ENCODE results near the gene TNFSF9. TPM values are rescaled to one million over a fixed set of nuclear protein-coding genes. Genes with fewer than 3 reads are reported as not detected.
A peak's percentile ranks its signal among the peaks of the same experiment; 100 is the strongest.

The TNFSF9 gene
- total RNA-seq, 1 donor, result 10.5 TPM

DNA sequence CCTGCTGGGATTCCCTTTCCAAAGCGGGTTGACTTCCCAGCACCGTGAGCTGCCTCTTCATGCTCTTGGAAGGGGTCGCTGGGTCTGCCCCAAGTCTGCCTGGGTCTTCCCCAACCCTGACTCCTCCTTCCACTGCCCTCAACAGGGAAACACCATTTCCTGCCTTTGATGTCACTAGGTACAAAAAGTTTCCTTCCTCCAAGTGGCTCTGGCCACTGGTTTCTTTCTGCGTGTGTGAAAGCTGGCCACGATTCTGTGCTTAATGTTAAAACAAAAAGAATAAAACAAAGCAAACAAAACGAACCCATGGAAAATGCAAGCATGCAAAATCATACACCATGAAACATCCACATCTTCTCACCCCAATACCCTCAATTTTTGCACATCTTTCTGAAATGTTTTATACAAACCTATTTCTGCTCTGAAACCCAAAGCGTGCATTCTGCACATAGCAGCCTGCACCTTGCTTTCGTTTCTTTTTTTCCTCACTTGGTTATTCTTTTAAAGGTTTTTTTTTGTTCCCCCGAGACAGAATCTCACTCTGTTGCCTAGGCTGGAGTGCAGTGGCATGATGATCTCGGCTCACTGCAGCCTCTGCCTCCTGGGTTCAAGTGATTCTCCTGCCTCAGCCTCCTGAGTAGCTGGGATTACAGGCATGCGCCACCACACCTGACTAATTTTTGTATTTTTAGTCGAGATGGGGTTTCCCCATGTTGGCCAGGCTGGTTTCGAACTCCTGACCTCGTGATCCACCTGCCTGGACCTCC, 12.5 kb upstream of the TNFSF9 start:
- Histone ChIP-seq H3K4me3 (ENCODE audit: low read length) (no peak overlapping the region), H3K4me1 (ENCODE audit: insufficient read depth, low read length) (peaks cover 39% of the 10 kb centered on the region), H3K27me3 (ENCODE audit: insufficient read depth, low read length) (no peaks in the 10 kb centered on the region), H3K9me3 (ENCODE audit: low read depth, low read length) (no peaks in the 10 kb centered on the region)

GRCh38 chr19:6519289-6519688, 11.5 kb upstream of the TNFSF9 start:
- no peaks in the 10 kb centered on the region for H3K27me3 ChIP-seq (ENCODE audit: insufficient read depth, low read length)
- H3K4me3 ChIP-seq (ENCODE audit: low read length), result no peak overlapping the region
- no peaks in the 10 kb centered on the region for H3K9me3 ChIP-seq (ENCODE audit: low read depth, low read length)
- peaks cover 39% of the 10 kb centered on the region for H3K4me1 ChIP-seq (ENCODE audit: insufficient read depth, low read length)

GRCh38 chr19:6521718-6522646, 8.8 kb upstream of the TNFSF9 start:
- no peak overlapping the region for H3K4me3 ChIP-seq (ENCODE audit: low read length)
- H3K27me3 ChIP-seq (ENCODE audit: insufficient read depth, low read length), result no peaks in the 10 kb centered on the region
- H3K4me1 ChIP-seq (ENCODE audit: insufficient read depth, low read length), result peaks cover 32% of the 10 kb centered on the region
- H3K9me3 ChIP-seq (ENCODE audit: low read depth, low read length), result no peaks in the 10 kb centered on the region

DNA sequence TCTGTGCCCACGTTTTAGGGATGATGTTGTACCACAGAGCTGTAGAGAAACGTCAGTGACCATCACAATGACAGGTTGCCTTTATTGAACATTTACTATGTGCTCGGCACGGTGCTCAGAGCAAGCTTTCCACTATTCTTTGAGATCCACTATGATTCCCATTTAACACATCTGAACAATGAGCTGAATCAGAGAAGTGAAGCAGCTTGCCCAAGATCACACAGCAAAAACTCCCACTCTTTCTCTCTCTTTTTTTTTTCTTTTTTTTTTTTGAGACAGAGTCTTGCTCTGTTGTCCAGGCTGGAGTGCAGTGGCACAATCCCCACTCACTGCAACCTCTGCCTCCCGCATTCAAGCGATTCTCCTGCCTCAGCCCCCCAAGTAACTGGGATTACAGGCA, 8.1 kb upstream of the TNFSF9 start:
- Histone ChIP-seq H3K9me3 (ENCODE audit: low read depth, low read length) (no peaks in the 10 kb centered on the region), H3K4me1 (ENCODE audit: insufficient read depth, low read length) (peaks cover 25% of the 10 kb centered on the region), H3K27me3 (ENCODE audit: insufficient read depth, low read length) (no peaks in the 10 kb centered on the region), H3K4me3 (ENCODE audit: low read length) (no peak overlapping the region)

- no peaks in the 10 kb centered on the region for H3K9me3 ChIP-seq (ENCODE audit: low read depth, low read length)
- no peak overlapping the region for H3K4me3 ChIP-seq (ENCODE audit: low read length)
- peaks cover 26% of the 10 kb centered on the region for H3K4me1 ChIP-seq (ENCODE audit: insufficient read depth, low read length)
- no peaks in the 10 kb centered on the region for H3K27me3 ChIP-seq (ENCODE audit: insufficient read depth, low read length)
Observed at GRCh38 chr19:6524311-6524710, 6.5 kb upstream of the TNFSF9 start.

DNA sequence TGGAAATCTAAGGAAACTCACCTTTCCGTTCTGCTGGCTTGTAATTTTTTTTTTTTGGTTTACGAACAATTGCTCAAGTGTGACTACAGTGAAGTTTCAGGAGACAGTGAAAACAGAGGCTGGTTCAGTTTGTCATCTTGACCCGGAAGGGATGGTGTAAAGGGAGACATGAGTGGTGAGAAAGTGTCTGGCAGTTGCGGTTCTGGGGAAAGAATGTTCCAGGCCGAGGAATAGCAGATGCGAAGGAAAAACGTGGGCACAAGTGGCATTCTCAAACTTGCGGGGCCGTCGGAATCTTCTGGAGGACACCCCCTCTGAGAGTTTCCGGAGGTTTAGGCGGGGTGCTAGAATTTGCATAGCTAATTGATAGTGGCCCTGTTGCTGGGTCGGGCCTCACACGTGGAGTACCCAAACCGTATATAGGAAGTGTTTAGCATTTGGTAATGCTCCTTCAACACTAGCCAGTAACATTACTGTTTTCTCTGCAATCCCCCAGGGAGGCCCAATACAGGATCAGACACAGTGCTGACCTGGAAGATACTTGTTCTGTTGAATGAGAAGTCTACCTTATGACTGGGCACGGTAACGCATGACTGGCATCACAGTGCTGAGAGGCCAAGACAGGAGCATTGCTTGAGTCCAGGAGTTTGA, 2.8 kb upstream of the TNFSF9 start:
- H3K27me3 ChIP-seq (ENCODE audit: insufficient read depth, low read length), result peaks cover 22% of the 10 kb centered on the region
- H3K4me1 ChIP-seq (ENCODE audit: insufficient read depth, low read length), result peaks cover 48% of the 10 kb centered on the region
- no peak overlapping the region for H3K4me3 ChIP-seq (ENCODE audit: low read length)
- no peaks in the 10 kb centered on the region for H3K9me3 ChIP-seq (ENCODE audit: low read depth, low read length)

- Histone ChIP-seq H3K4me3 (ENCODE audit: low read length) (no peak overlapping the region), H3K4me1 (ENCODE audit: insufficient read depth, low read length) (peaks cover 48% of the 10 kb centered on the region), H3K9me3 (ENCODE audit: low read depth, low read length) (no peaks in the 10 kb centered on the region), H3K27me3 (ENCODE audit: insufficient read depth, low read length) (peaks cover 22% of the 10 kb centered on the region)
Observed at GRCh38 chr19:6528544-6529121, 2.2 kb upstream of the TNFSF9 start.

DNA sequence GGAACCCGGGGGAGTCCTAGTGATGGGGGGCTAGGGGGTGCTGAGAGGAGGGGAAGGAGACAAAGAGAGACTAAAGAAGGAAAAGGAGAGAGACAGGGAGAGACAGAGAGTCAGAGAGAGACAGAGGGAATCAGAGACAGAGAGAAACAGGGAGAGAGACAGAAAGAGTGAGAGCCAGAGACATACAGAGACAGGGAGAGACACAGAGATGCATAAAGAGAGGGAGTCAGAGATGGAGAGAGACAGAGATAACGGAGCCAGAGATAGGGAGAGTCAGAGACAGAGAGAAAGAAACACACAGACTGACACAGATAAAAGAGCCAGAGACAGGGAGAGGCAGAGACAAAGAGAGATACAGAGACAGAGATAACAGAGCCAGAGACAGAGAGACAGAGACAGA, 1.5 kb upstream of the TNFSF9 start:
- Histone ChIP-seq H3K4me1 (ENCODE audit: insufficient read depth, low read length) (peaks cover 48% of the 10 kb centered on the region), H3K27me3 (ENCODE audit: insufficient read depth, low read length) (peaks cover 22% of the 10 kb centered on the region), H3K9me3 (ENCODE audit: low read depth, low read length) (no peaks in the 10 kb centered on the region), H3K4me3 (ENCODE audit: low read length) (no peak overlapping the region)

GRCh38 chr19:6529937-6530385, 865 bp upstream of the TNFSF9 start:
- Histone ChIP-seq H3K4me3 (ENCODE audit: low read length) (no peak overlapping the region), H3K27me3 (ENCODE audit: insufficient read depth, low read length) (peaks cover 22% of the 10 kb centered on the region), H3K4me1 (ENCODE audit: insufficient read depth, low read length) (peaks cover 48% of the 10 kb centered on the region), H3K9me3 (ENCODE audit: low read depth, low read length) (no peaks in the 10 kb centered on the region)

- Histone ChIP-seq H3K27me3 (ENCODE audit: insufficient read depth, low read length) (peaks cover 22% of the 10 kb centered on the region), H3K4me1 (ENCODE audit: insufficient read depth, low read length) (peaks cover 54% of the 10 kb centered on the region), H3K4me3 (ENCODE audit: low read length) (peak overlapping the region; percentile 28), H3K9me3 (ENCODE audit: low read depth, low read length) (no peaks in the 10 kb centered on the region)
Observed at GRCh38 chr19:6531163-6531955, 533 bp downstream of the TNFSF9 start.

DNA sequence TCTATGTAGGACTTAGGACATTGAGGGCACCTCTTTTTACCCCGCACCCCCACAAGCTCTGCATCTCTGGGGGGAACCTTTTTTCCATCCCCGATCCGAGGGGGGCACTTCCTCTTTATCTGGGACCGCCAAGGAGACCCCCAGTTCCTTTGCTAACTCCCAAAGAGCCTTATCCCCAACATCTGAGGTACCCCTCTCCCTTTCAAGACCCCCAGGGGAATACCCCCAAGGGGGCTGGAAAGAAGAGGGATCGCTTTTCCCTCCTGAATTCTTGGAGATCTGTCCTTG, 1.1 kb downstream of the TNFSF9 start:
- Histone ChIP-seq H3K4me3 (ENCODE audit: low read length) (no peak overlapping the region), H3K9me3 (ENCODE audit: low read depth, low read length) (no peaks in the 10 kb centered on the region), H3K4me1 (ENCODE audit: insufficient read depth, low read length) (peaks cover 60% of the 10 kb centered on the region), H3K27me3 (ENCODE audit: insufficient read depth, low read length) (peaks cover 22% of the 10 kb centered on the region)

DNA sequence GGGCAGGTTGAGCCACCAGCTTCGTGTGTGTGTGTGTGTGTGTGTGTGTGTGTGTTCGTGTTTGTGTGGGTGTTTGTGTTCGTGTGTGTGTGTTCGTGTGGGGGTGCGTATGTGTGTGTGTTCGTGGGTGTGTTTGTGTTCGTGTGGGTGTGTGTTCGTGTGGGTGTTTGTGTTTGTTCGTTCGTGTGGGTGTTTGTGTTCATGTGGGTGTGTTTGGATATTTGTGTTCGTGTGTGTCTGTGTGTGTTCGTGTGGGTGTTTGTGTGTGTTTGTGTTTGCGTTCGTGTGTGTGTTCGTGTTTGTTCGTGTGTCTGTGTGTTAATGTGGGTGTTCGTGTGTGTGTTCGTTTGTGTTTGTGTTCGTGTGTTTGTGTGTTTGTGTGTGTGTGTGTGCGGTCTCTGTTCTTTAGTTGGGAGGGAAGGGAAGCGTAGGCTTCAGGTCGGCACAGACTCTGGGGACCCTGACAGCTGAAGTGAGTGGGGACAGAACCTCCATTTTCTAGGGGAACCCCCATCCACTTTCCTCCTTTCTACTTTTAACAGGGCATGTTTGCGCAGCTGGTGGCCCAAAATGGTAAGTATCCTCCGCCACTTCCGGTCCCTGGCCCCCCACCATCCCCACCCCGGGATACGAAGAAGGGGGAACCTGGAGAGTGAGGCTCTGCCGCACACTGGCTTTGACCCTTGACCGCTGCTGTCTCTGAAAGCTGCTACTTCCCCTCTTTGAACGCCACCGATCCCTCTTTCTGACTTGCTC, 1.6 kb downstream of the TNFSF9 start:
- Histone ChIP-seq H3K4me3 (ENCODE audit: low read length) (no peak overlapping the region), H3K27me3 (ENCODE audit: insufficient read depth, low read length) (peaks cover 22% of the 10 kb centered on the region), H3K4me1 (ENCODE audit: insufficient read depth, low read length) (peaks cover 61% of the 10 kb centered on the region), H3K9me3 (ENCODE audit: low read depth, low read length) (no peaks in the 10 kb centered on the region)

GRCh38 chr19:6533000-6533328, 2.1 kb downstream of the TNFSF9 start:
- H3K27me3 ChIP-seq (ENCODE audit: insufficient read depth, low read length), result peaks cover 22% of the 10 kb centered on the region
- peaks cover 61% of the 10 kb centered on the region for H3K4me1 ChIP-seq (ENCODE audit: insufficient read depth, low read length)
- H3K9me3 ChIP-seq (ENCODE audit: low read depth, low read length), result no peaks in the 10 kb centered on the region
- H3K4me3 ChIP-seq (ENCODE audit: low read length), result no peak overlapping the region

Measured in mononuclear cell (primary cell).